GM19324 (cell line): ENCODE data around the gene CPA1.

Experiments
- ATAC-seq: cut with Tn5 transposase; IDR thresholded peaks from one replicate; pipeline ENCODE4 v1.9.1; 2021; ENCODE audit warnings: mild to moderate bottlenecking, moderate library complexity; ENCODE audit not compliant: unreplicated experiment, low FRiP score

CPA1 gene

DNA sequence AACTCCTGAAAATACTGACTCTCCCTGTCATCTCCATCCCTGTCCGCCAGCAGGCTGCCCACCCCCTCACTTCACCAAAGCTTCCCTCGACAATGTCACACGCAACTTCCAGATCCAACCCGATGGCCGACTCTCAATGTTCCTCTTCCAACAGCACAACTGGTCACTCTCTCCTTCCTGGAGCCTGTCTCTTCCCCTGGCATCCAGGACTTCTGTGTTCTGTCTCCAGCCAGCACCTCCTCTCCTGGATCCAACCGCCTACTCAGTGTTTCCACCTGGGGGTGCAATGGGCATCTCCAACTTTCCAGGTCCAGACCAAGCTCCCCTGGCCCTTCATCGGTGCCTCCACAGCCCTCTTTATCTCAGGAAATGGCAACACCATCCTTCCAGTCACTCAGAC, 27.1 kb upstream of the CPA1 start:
- no peak for ATAC-seq

DNA sequence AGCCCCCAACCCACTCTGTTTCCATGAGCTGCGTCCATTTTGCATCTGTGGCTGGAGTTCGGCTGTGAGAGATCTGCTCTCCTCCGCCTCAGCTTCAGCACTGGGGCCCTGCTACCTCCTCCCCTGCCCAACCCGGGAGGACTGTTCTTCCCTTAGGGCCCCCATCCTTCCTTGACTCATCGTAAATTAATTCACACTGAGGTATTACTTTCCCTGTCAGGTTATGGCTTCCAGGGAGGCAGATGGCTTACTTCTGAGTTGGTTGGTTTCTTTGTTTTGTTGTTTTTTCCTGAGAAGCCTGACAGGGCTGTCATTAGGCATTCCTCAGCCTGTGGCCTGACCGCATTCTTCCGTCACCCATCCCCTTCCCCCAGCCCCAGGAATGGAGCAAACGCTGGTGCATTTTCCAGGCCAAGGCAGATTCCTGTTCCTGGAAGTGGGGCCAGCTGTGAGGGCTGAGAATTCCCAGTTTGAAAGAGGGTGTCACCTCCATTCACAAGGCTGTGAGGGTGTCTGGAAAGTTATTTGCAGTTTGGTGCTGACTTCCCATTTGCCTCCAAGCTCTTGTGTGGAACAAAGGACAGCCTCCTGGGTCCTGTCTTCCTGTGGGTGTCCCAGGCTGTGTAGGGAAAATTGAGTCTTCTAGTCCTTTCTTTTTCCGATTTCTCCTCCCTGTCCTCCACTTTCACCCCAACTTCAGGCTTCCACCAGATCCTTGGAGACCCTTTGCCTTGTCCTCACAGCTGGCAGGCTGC, 24.0 kb upstream of the CPA1 start:
- ATAC-seq = no peak

GRCh38 chr7:130356876-130357611, 23.2 kb upstream of the CPA1 start:
- no peak for ATAC-seq

DNA sequence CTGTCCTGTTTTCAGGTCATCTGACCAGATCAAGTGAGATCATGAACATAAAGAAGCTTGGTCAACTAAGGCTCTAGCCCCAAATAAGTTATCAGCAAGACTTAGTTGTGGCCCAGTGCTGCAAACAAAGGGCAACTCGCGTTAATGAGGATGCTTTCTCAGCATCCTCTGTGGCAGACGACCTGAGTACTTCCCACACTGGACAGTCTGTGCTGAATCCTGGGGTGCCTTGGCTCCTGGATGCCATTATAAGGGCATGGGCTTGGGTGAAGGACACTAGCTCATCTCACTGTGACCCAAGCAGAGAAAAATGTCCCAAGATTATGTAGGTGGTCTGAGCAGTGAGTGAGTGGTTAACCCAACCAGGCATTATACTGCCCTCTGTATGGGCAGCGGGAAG, 21.8 kb upstream of the CPA1 start:
- no peak for ATAC-seq

- no peak for ATAC-seq
Observed at GRCh38 chr7:130359276-130359857, 20.9 kb upstream of the CPA1 start.

DNA sequence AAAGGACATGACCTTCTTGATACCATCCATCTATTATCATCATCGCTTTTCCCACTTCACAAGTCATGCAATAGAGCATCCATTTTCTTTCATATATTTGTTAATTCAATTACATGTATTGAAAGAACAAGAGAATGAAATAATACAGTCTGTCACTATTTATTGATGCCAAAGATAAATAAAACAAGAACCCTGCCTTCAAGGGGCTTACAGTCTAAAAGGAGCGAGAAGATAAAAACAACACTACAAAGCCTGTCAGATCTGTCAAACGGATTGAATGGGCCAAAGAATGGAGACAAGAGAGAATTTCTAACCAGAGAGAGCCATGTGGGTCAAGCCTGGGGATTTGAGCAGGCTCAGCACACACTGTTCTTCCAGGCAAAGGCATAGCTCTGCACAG, 19.8 kb upstream of the CPA1 start:
- no peak for ATAC-seq

DNA sequence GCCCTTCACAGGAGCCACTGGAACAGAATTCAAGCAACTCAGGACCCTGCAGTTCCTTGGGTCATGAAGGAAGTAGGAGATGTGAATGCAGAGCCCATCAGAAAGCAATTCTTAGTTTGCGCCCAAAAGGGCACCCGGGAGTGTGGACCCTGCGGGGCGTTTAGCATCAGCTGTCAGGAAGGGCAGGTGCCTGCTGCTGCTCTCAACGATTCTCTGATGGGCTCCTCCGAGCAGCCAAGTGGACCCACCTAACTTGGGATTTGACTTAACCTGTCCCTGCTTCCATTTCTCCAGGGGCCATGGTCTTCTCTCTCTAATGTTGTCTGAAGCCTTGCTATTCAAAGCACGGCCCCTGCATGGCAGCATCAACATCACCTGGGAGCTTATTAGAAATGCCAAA, 18.6 kb upstream of the CPA1 start:
- no peak for ATAC-seq

DNA sequence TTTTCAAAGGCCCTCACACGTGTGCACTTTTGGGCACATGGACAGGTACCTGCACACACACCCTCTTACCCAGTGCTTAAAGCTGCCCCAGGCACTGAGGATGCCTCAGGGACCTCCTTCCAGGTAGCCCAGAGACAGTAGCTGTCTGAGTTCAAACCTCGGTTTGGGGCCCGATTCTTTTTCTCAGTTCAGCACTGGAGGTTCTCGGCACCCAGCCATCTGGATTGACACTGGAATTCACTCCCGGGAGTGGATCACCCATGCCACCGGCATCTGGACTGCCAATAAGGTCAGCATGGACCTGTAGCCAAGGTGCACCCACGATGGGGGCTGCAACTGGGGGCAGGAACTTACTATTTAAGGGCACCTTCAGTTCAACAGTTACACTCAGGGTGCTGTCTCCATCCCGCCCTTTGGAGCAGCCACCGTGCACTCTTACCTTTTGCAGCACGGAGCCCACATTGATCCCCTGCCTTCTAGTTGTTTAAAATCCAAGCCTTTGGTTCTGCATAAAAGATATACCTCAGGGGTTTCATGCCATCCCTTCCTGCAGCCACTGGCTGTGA, 18.0 kb upstream of the CPA1 start:
- ATAC-seq = no peak

GRCh38 chr7:130363026-130363847, 17.1 kb upstream of the CPA1 start:
- ATAC-seq = no peak

- no peak for ATAC-seq
Observed at GRCh38 chr7:130364451-130364850, 15.8 kb upstream of the CPA1 start.

GRCh38 chr7:130365088-130365487, 15.2 kb upstream of the CPA1 start:
- ATAC-seq = no peak

GRCh38 chr7:130365511-130366441, 14.5 kb upstream of the CPA1 start:
- no peak for ATAC-seq

DNA sequence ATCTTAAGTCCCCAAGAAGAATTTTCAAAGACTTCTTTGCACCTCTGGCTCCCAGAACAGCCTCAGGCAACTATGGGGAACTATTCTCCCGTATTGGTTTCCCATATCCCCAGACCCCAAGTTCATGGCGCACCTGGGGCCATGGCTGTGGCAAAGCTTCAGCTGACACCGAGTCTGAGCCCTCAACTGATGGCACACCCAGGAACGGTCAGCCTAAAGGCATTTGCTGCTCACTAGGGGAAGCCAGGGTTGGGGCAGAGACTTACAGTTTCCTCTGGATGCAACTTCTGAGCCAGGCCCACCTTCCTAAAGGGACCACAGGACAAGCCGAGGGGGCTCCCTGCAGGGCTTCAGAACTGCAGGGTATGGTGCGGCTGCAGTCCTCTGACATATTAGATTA, 13.7 kb upstream of the CPA1 start:
- ATAC-seq = no peak

DNA sequence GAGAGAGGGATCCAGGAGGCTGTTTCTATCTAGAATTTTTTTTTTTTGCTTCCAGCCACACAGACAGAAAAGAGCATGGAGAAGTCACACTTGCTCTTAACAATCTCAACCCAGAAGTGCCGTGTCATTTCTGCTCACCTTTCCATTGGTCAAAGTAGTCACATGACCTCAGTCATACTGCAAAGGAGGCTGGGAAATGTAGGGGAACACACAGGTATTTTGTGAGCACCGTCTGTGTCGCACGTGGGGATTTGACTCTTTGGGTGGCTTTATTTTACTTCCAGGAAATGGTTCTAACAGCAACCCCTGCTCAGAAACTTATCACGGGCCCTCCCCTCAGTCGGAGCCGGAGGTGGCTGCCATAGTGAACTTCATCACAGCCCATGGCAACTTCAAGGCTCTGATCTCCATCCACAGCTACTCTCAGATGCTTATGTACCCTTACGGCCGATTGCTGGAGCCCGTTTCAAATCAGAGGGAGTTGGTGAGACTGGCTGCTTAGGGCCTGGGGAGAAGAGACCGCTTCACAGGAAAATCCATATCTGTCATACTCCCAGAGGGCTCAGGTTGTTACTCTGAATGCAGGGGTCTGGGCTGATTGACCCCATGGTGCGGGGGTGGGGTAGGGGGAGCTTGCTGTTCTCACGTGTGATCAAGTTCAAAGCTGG, 13.1 kb upstream of the CPA1 start:
- no peak for ATAC-seq

- ATAC-seq = no peak
Observed at GRCh38 chr7:130367836-130368746, 12.2 kb upstream of the CPA1 start.

DNA sequence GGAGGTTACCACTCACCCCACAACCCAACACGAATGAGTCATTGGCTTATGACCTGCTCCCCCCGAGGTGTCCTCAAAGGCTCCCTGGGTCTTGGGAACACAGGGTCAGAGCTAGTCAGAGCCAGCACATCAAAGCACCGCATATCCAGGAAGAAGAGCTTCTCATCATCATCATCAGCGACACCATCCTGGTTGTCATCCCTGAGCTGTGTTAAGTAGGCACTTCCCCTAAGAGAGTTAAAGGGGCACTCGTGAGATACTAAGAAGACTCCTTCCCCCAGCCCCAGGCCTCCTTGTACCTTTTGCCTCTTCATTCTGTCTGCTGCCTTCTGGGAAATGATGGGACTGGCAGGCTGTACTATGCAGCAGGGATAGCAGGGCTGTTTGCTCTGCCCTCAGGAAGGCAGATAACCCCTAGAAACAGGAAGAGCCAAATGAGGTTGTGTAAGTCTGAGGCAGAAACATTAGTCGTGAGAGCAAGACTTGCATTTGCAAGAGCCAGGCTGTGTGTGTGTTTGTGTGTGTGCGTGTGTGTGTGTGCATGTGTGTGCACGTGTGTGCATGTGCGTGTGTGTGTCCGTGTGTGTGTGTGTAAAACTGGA, 11.1 kb upstream of the CPA1 start:
- no peak for ATAC-seq

- no peak for ATAC-seq
Observed at GRCh38 chr7:130369831-130370550, 10.3 kb upstream of the CPA1 start.
